ENCODE data around the gene MMP15. TPM values are rescaled to one million over a fixed set of nuclear protein-coding genes. Genes with fewer than 3 reads are reported as not detected.

The MMP15 gene
- total RNA-seq, 1 donor from 2014 or later: 7.2 TPM

DNA sequence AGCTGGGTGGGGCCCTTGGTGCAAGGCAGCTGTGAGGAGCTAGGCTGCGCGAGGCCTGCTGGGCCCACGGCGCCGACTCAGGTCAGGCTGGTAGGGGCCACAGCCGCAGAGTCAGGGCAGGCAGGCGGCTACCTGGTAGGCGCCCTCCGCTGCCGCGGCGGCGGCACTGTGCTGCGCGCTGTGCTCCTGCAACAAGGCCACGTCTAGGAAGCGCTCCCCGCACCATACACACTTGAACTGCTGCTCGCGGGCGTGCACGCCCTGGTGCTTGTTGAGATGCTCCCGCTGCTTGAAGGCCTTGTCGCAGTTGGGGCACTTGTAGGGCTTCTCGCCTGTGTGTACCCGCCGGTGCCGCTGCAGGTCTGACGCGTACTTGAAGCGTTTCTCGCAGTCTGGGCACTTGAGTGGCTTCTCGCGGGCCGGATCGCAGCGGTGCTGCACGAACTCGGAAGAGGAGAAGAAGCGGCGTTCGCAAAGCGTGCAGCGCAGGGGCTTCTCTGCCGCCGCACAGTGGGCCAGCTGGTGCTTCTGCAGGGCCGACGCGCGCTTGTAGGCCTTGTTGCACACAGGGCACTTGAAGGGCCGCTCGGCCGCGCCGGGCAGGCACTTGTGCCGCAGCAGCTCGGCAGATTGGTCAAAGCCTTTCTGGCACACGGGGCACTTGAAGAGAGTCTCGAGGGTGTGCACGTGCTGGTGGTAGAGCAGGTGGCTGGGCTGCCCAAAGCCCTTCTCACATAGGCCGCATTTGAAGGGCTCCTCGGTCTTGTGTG is 29.0 kb upstream of the MMP15 start:
- Histone ChIP-seq H3K9me3 (ENCODE audit: low read depth) (no peaks in the 10 kb centered on the region), H3K36me3 (no peaks in the 10 kb centered on the region)
- no peak for DNase-seq (ENCODE audit: low spot score)

DNA sequence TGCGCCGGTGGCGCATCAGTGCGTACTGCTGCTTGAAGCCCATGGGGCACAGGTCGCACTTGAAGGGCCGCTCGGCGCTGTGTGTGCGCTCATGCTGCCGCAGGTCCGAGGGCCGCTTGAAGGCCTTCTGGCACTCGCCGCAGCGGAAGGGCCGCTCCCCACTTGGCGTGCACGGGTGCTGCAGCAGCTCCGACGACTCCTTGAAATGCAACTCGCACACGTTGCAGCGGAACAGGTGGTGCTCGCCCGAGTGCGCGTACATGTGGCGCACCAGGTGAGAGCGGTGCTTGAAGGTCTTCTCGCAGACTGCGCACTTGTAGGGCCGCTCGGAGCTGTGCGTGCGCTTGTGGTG is 28.4 kb upstream of the MMP15 start:
- Histone ChIP-seq H3K4me2 (no peak overlapping the region), H3K4me3 (no peak overlapping the region), H3K27ac (no peak overlapping the region), H3K79me2 (ENCODE audit: low read depth) (no peaks in the 10 kb centered on the region), H3K4me1 (peaks cover 8% of the 10 kb centered on the region), H4K20me1 (ENCODE audit: low read depth) (peaks cover 26% of the 10 kb centered on the region), H3K27me3 (no peaks in the 10 kb centered on the region), H3K9ac (no peak overlapping the region), H3F3A (ENCODE audit: low read depth) (peaks cover 17% of the 10 kb centered on the region), H3K36me3 (no peaks in the 10 kb centered on the region), H2AFZ (replicated peaks) (no peak overlapping the region), H3K9me3 (ENCODE audit: low read depth) (no peaks in the 10 kb centered on the region)
- no peak for DNase-seq (ENCODE audit: low spot score)
- Mint-ChIP-seq H3K4me3 (no peak overlapping the region), H3K9me3 (no peaks in the 10 kb centered on the region), H3K4me1 (peaks cover 26% of the 10 kb centered on the region), H3K27ac (no peak overlapping the region), H3K27me3 (ENCODE audit: insufficient read depth, low read depth) (peaks cover 7% of the 10 kb centered on the region), H3K36me3 (peaks cover 3% of the 10 kb centered on the region)
- no peak for TF ChIP-seq EZH2phosphoT487 (IDR thresholded peaks at IDR 0.05)
- no peak for TF ChIP-seq EZH2 (IDR thresholded peaks at IDR 0.05)
- TF ChIP-seq, protein P1, sequence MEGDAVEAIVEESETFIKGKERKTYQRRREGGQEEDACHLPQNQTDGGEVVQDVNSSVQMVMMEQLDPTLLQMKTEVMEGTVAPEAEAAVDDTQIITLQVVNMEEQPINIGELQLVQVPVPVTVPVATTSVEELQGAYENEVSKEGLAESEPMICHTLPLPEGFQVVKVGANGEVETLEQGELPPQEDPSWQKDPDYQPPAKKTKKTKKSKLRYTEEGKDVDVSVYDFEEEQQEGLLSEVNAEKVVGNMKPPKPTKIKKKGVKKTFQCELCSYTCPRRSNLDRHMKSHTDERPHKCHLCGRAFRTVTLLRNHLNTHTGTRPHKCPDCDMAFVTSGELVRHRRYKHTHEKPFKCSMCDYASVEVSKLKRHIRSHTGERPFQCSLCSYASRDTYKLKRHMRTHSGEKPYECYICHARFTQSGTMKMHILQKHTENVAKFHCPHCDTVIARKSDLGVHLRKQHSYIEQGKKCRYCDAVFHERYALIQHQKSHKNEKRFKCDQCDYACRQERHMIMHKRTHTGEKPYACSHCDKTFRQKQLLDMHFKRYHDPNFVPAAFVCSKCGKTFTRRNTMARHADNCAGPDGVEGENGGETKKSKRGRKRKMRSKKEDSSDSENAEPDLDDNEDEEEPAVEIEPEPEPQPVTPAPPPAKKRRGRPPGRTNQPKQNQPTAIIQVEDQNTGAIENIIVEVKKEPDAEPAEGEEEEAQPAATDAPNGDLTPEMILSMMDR (IDR thresholded peaks at IDR 0.05): no peak

More for the DNA sequence above, 29.0 kb upstream of the MMP15 start:
- Mint-ChIP-seq H3K36me3 (peaks cover 3% of the 10 kb centered on the region), H3K27me3 (ENCODE audit: insufficient read depth, low read depth) (peaks cover 5% of the 10 kb centered on the region), H3K4me3 (no peak overlapping the region), H3K27ac (no peak overlapping the region), H3K4me1 (peaks cover 20% of the 10 kb centered on the region), H3K9me3 (no peaks in the 10 kb centered on the region)
- Histone ChIP-seq H3K4me2 (no peak overlapping the region), H3K79me2 (ENCODE audit: low read depth) (no peaks in the 10 kb centered on the region), H3K27ac (no peak overlapping the region), H3K27me3 (no peaks in the 10 kb centered on the region), H3F3A (ENCODE audit: low read depth) (peaks cover 14% of the 10 kb centered on the region), H2AFZ (replicated peaks) (no peak overlapping the region), H4K20me1 (ENCODE audit: low read depth) (peaks cover 26% of the 10 kb centered on the region), H3K4me3 (no peak overlapping the region), H3K9ac (no peak overlapping the region), H3K4me1 (peaks cover 8% of the 10 kb centered on the region)
- TF ChIP-seq, protein P1 (IDR thresholded peaks at IDR 0.05): no peak
- no peak for TF ChIP-seq EZH2 (IDR thresholded peaks at IDR 0.05)
- TF ChIP-seq EZH2phosphoT487 (IDR thresholded peaks at IDR 0.05): no peak

DNA sequence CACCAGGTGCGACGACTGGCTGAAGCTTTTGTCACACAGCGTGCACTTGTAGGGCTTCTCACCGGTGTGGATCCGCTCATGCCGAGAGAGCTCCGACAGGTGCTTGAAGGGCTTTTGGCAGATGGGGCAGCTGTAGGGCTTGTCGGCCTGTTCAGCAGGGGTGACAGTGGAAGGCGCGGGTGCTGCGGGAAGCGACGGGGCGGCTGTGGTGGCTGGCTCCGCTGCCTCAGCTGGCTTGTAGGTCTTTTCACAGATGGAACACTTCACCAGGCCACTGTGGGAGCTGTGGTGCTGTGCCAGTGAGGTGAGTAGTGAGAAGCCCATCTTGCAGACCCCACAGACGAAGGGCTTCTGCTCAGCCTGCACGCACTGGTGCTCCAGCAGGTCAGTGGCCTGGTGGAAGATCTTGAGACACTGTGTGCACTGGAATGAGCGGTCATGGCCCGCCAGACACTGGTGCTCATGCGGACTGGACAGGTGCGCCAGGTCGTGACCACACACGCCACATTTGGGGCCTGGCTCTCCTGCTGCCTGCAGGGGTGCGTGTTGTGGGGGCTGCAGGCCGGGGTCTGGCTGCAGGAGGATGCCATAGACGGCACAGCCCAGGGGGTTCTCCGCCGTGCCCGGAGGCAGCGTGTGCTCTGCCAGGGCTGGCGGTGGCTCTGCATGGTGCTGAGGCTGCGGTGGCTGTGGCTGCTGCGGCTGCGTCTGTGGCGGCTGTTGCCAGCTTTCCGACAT is 27.9 kb upstream of the MMP15 start:
- peaks cover 8% of the 10 kb centered on the region for H3K4me1 ChIP-seq
- no peaks in the 10 kb centered on the region for H3K79me2 ChIP-seq (ENCODE audit: low read depth)
- H4K20me1 ChIP-seq (ENCODE audit: low read depth): peaks cover 26% of the 10 kb centered on the region
- Mint-ChIP-seq H3K4me1 (peaks cover 28% of the 10 kb centered on the region), H3K4me3 (peak overlapping the region; percentile 68), H3K9me3 (no peaks in the 10 kb centered on the region), H3K36me3 (peaks cover 6% of the 10 kb centered on the region), H3K27ac (no peak overlapping the region), H3K27me3 (ENCODE audit: insufficient read depth, low read depth) (peaks cover 5% of the 10 kb centered on the region)
- no peaks in the 10 kb centered on the region for H3K27me3 ChIP-seq
- H3K9me3 ChIP-seq (ENCODE audit: low read depth): no peaks in the 10 kb centered on the region
- DNase-seq (ENCODE audit: low spot score): no peak
- no peak overlapping the region for H3K4me2 ChIP-seq
- no peak overlapping the region for H2AFZ ChIP-seq (replicated peaks)
- no peak overlapping the region for H3K4me3 ChIP-seq
- TF ChIP-seq EZH2phosphoT487 (IDR thresholded peaks at IDR 0.05) (no peak), EZH2 (IDR thresholded peaks at IDR 0.05) (no peak)
- TF ChIP-seq, protein P1 (IDR thresholded peaks at IDR 0.05): no peak
- peaks cover 20% of the 10 kb centered on the region for H3F3A ChIP-seq (ENCODE audit: low read depth)
- H3K27ac ChIP-seq: no peak overlapping the region
- no peak overlapping the region for H3K9ac ChIP-seq
- H3K36me3 ChIP-seq: no peaks in the 10 kb centered on the region

Data from neural progenitor cell (in vitro differentiated cells).